Measurements from ENCODE around the gene ZNF791.

DNA sequence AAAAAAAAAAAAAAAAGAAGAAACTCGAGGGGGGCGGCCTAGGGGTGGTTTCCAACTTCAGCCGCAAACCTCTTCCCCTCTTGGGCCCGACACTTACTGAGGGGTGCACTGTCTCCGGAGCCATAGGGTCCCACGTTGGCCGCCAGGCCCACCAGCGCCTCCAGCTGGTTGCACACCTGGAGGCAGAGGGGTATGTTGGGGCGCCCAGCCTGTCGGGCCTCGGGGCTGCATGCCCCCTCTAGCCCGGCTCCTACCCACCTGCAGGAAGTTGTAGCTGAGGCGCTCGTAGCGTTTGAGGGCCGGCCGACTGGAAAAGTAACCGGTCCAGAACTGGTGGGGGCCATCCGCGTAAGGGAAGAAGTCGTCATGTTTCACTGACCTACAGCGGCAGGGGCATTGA lies 47.2 kb downstream of the ZNF791 start:
- TF ChIP-seq EP300 (IDR thresholded peaks at IDR 0.05; ENCODE audit: borderline replicate concordance), result no peak
- no peak for TF ChIP-seq YY1 (IDR thresholded peaks at IDR 0.05; ENCODE audit: low read depth)
- TF ChIP-seq CEBPB (IDR thresholded peaks at IDR 0.05), result no peak
- TF ChIP-seq, protein P1, sequence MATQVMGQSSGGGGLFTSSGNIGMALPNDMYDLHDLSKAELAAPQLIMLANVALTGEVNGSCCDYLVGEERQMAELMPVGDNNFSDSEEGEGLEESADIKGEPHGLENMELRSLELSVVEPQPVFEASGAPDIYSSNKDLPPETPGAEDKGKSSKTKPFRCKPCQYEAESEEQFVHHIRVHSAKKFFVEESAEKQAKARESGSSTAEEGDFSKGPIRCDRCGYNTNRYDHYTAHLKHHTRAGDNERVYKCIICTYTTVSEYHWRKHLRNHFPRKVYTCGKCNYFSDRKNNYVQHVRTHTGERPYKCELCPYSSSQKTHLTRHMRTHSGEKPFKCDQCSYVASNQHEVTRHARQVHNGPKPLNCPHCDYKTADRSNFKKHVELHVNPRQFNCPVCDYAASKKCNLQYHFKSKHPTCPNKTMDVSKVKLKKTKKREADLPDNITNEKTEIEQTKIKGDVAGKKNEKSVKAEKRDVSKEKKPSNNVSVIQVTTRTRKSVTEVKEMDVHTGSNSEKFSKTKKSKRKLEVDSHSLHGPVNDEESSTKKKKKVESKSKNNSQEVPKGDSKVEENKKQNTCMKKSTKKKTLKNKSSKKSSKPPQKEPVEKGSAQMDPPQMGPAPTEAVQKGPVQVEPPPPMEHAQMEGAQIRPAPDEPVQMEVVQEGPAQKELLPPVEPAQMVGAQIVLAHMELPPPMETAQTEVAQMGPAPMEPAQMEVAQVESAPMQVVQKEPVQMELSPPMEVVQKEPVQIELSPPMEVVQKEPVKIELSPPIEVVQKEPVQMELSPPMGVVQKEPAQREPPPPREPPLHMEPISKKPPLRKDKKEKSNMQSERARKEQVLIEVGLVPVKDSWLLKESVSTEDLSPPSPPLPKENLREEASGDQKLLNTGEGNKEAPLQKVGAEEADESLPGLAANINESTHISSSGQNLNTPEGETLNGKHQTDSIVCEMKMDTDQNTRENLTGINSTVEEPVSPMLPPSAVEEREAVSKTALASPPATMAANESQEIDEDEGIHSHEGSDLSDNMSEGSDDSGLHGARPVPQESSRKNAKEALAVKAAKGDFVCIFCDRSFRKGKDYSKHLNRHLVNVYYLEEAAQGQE (IDR thresholded peaks at IDR 0.05; ENCODE audit: low read depth), result no peak
- TF ChIP-seq, protein P2, sequence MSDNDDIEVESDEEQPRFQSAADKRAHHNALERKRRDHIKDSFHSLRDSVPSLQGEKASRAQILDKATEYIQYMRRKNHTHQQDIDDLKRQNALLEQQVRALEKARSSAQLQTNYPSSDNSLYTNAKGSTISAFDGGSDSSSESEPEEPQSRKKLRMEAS (IDR thresholded peaks at IDR 0.05), result no peak
- no peak for TF ChIP-seq NFIC (IDR thresholded peaks at IDR 0.05)
- TF ChIP-seq RAD21 (IDR thresholded peaks at IDR 0.05; ENCODE audit: low read depth), result no peak
- TF ChIP-seq FOXM1 (IDR thresholded peaks at IDR 0.05; ENCODE audit: borderline replicate concordance, low read depth), result no peak
- no peak for TF ChIP-seq CREB1 (IDR thresholded peaks at IDR 0.05; ENCODE audit: low read depth)
- TF ChIP-seq TEAD4 (IDR thresholded peaks at IDR 0.05), result no peak
- TF ChIP-seq ZBTB7A (IDR thresholded peaks at IDR 0.05; ENCODE audit: low read depth), result no peak
- no peak for TF ChIP-seq EGR1 (IDR thresholded peaks at IDR 0.05)
- no peak for TF ChIP-seq TAF1 (IDR thresholded peaks at IDR 0.05; ENCODE audit: low read depth)
